HG03159 (cell line): ENCODE measurements around the gene EN2.

ENCODE experiments used
- ATAC-seq: cut with Tn5 transposase; IDR thresholded peaks from one replicate; pipeline ENCODE4 v1.9.1; 2021; ENCODE audit warnings: mild to moderate bottlenecking, moderate library complexity; ENCODE audit not compliant: unreplicated experiment

The EN2 gene

GRCh38 chr7:155506854-155507337, 49.0 kb downstream of the EN2 start:
- ATAC-seq = no peak

- ATAC-seq = no peak
These were observed 49.6 kb downstream of the EN2 start for GRCh38 chr7:155507576-155507975.

- ATAC-seq = no peak
These were observed 50.7 kb downstream of the EN2 start for GRCh38 chr7:155508376-155509358.

GRCh38 chr7:155509359-155509724, 51.4 kb downstream of the EN2 start:
- ATAC-seq = no peak

- ATAC-seq = no peak
These were observed 52.0 kb downstream of the EN2 start for GRCh38 chr7:155509725-155510551.

- ATAC-seq = no peak
These were observed 53.2 kb downstream of the EN2 start for GRCh38 chr7:155510975-155511701.

GRCh38 chr7:155511702-155511996, 53.7 kb downstream of the EN2 start:
- ATAC-seq = no peak

- no peak for ATAC-seq
These were observed 54.4 kb downstream of the EN2 start for GRCh38 chr7:155512246-155512887.

GRCh38 chr7:155513543-155514285, 55.8 kb downstream of the EN2 start:
- no peak for ATAC-seq

- ATAC-seq = no peak
These were observed 56.4 kb downstream of the EN2 start for GRCh38 chr7:155514296-155514695.
